GM21381 (cell line): ENCODE results near the gene RGL3.
"Not testable (repeated sequence)": the region's sequence is repeated elsewhere in the genome, so short reads cannot be mapped to it uniquely, and the experiment has no call there.

ENCODE experiments used
- ATAC-seq: cut with Tn5 transposase; IDR thresholded peaks from one replicate; pipeline ENCODE4 v1.9.1; 2021; ENCODE audit warnings: mild to moderate bottlenecking, moderate library complexity; ENCODE audit not compliant: unreplicated experiment

RGL3 gene

GRCh38 chr19:11418549-11419506 is at the start of gene RGL3:
Gene RGL3, minus strand, starts transcription at chr19:11419314. Its CDS starts 36 bp downstream, at chr19:11419278.
- ATAC-seq = no peak

GRCh38 chr19:11468266-11468845 is 49.2 kb upstream of the RGL3 start:
- not testable (repeated sequence) for ATAC-seq

- no peak for ATAC-seq
Measured at GRCh38 chr19:11465600-11465999, 46.5 kb upstream of the RGL3 start.

GRCh38 chr19:11464333-11465265 is 45.5 kb upstream of the RGL3 start:
- ATAC-seq = no peak

GRCh38 chr19:11463391-11463790 is 44.3 kb upstream of the RGL3 start:
- no peak for ATAC-seq

- ATAC-seq = no peak
Measured at GRCh38 chr19:11461453-11461852, 42.3 kb upstream of the RGL3 start.

- ATAC-seq = no peak
Measured at GRCh38 chr19:11460207-11460606, 41.1 kb upstream of the RGL3 start.

- ATAC-seq = not testable (repeated sequence)
Measured at GRCh38 chr19:11458912-11459311, 39.8 kb upstream of the RGL3 start.

GRCh38 chr19:11458236-11458900 is 39.3 kb upstream of the RGL3 start:
- no peak for ATAC-seq

- ATAC-seq = no peak
Measured at GRCh38 chr19:11457831-11458230, 38.7 kb upstream of the RGL3 start.

- no peak for ATAC-seq
Measured at GRCh38 chr19:11457115-11457514, 38.0 kb upstream of the RGL3 start.

- ATAC-seq = no peak
Measured at GRCh38 chr19:11456659-11457058, 37.5 kb upstream of the RGL3 start.

GRCh38 chr19:11455233-11455554 is 36.1 kb upstream of the RGL3 start:
- not testable (repeated sequence) for ATAC-seq

GRCh38 chr19:11453468-11454341 is 34.6 kb upstream of the RGL3 start:
- ATAC-seq = no peak

GRCh38 chr19:11452620-11453310 is 33.7 kb upstream of the RGL3 start:
- ATAC-seq = no peak

- ATAC-seq = no peak
Measured at GRCh38 chr19:11451871-11452619, 32.9 kb upstream of the RGL3 start.

GRCh38 chr19:11451327-11451870 is 32.3 kb upstream of the RGL3 start:
- no peak for ATAC-seq
